Measurements from ENCODE around the gene NDNF. TPM values are rescaled to one million over a fixed set of nuclear protein-coding genes. Genes with fewer than 3 reads are reported as not detected.
A peak's percentile ranks its signal among the peaks of the same experiment; 100 is the strongest.

NDNF gene
- polyA plus RNA-seq (2013, experiment 1 of 2), result 1.8 TPM
- polyA plus RNA-seq (2013, experiment 2 of 2), result 3.7 TPM

- WGBS, result under 1% methylated on average over 70 of the region's 76 CpGs
- H3K9ac ChIP-seq (ENCODE audit: low read depth, low read length), result peak within 1 kb of the TSS; percentile 14; the same call in 1 of the 2 replicates
- no peaks in the 10 kb centered on the region for H3K36me3 ChIP-seq (ENCODE audit: insufficient read depth, low read length)
- H3K9me3 ChIP-seq (ENCODE audit: insufficient read depth, low read depth, low read length), result no peaks in the 10 kb centered on the region
- peaks cover 10% of the 10 kb centered on the region for H3K4me1 ChIP-seq (ENCODE audit: insufficient read depth, low read length)
- peaks cover 63% of the 10 kb centered on the region for H3K27me3 ChIP-seq (ENCODE audit: insufficient read depth, low read length)
- H3K4me3 ChIP-seq (ENCODE audit: low read length), result peak within 1 kb of the TSS; percentile 79
- H3K27ac ChIP-seq (ENCODE audit: low read depth, low read length), result no peak within 1 kb of the TSS
These were observed at the start of gene NDNF for GRCh38 chr4:121072224-121073003. Gene NDNF (minus strand): TSS chr4:121072535. CDS start chr4:121045837, 26,698 bp downstream.

GRCh38 chr4:121119715-121120114, 47.4 kb upstream of the NDNF start:
- Histone ChIP-seq H3K9me3 (ENCODE audit: insufficient read depth, low read depth, low read length) (no peaks in the 10 kb centered on the region), H3K9ac (ENCODE audit: low read depth, low read length) (no peak overlapping the region), H3K4me1 (ENCODE audit: insufficient read depth, low read length) (no peaks in the 10 kb centered on the region), H3K27ac (ENCODE audit: low read depth, low read length) (no peak overlapping the region), H3K36me3 (ENCODE audit: insufficient read depth, low read length) (no peaks in the 10 kb centered on the region), H3K27me3 (ENCODE audit: insufficient read depth, low read length) (no peaks in the 10 kb centered on the region), H3K4me3 (ENCODE audit: low read length) (no peak overlapping the region)
- WGBS, result 100% methylated on average over 1 of the region's 1 CpG

DNA sequence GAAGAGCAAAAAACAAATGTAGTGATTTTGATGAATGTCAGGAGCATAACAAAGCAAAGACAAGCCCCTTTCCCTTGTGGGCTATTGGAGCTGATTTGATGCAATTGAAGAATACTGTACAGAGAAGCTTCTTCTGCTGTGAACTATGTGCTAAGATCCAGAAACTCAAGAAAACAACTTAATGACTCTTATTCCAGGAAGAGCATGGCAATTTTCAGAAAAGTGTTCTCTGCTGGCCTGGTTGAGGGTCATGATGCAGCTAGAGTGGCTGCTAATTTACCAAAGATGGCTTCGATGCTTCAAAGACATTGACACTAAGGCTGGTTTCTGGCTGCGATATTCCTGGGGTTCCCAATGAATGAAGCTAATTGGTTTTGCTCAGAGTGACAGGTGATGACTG, 46.0 kb upstream of the NDNF start:
- 68% methylated on average over 2 of the region's 2 CpGs for WGBS

GRCh38 chr4:121114756-121115155, 42.4 kb upstream of the NDNF start:
- H3K9ac ChIP-seq (ENCODE audit: low read depth, low read length), result no peak overlapping the region
- H3K4me3 ChIP-seq (ENCODE audit: low read length), result no peak overlapping the region
- H3K9me3 ChIP-seq (ENCODE audit: insufficient read depth, low read depth, low read length), result no peaks in the 10 kb centered on the region
- no peak overlapping the region for H3K27ac ChIP-seq (ENCODE audit: low read depth, low read length)
- no peaks in the 10 kb centered on the region for H3K4me1 ChIP-seq (ENCODE audit: insufficient read depth, low read length)
- WGBS, result 100% methylated on average over 1 of the region's 1 CpG
- no peaks in the 10 kb centered on the region for H3K36me3 ChIP-seq (ENCODE audit: insufficient read depth, low read length)
- no peaks in the 10 kb centered on the region for H3K27me3 ChIP-seq (ENCODE audit: insufficient read depth, low read length)

More for the DNA sequence above, 46.0 kb upstream of the NDNF start:
- H3K27ac ChIP-seq (ENCODE audit: low read depth, low read length), result no peak overlapping the region
- no peaks in the 10 kb centered on the region for H3K27me3 ChIP-seq (ENCODE audit: insufficient read depth, low read length)
- no peak overlapping the region for H3K4me3 ChIP-seq (ENCODE audit: low read length)
- no peaks in the 10 kb centered on the region for H3K9me3 ChIP-seq (ENCODE audit: insufficient read depth, low read depth, low read length)
- H3K9ac ChIP-seq (ENCODE audit: low read depth, low read length), result no peak overlapping the region
- no peaks in the 10 kb centered on the region for H3K4me1 ChIP-seq (ENCODE audit: insufficient read depth, low read length)
- no peaks in the 10 kb centered on the region for H3K36me3 ChIP-seq (ENCODE audit: insufficient read depth, low read length)

GRCh38 chr4:121112530-121112929, 40.2 kb upstream of the NDNF start:
- Histone ChIP-seq H3K4me1 (ENCODE audit: insufficient read depth, low read length) (no peaks in the 10 kb centered on the region), H3K27ac (ENCODE audit: low read depth, low read length) (no peak overlapping the region), H3K9me3 (ENCODE audit: insufficient read depth, low read depth, low read length) (no peaks in the 10 kb centered on the region), H3K36me3 (ENCODE audit: insufficient read depth, low read length) (no peaks in the 10 kb centered on the region), H3K9ac (ENCODE audit: low read depth, low read length) (no peak overlapping the region), H3K27me3 (ENCODE audit: insufficient read depth, low read length) (no peaks in the 10 kb centered on the region), H3K4me3 (ENCODE audit: low read length) (no peak overlapping the region)

DNA sequence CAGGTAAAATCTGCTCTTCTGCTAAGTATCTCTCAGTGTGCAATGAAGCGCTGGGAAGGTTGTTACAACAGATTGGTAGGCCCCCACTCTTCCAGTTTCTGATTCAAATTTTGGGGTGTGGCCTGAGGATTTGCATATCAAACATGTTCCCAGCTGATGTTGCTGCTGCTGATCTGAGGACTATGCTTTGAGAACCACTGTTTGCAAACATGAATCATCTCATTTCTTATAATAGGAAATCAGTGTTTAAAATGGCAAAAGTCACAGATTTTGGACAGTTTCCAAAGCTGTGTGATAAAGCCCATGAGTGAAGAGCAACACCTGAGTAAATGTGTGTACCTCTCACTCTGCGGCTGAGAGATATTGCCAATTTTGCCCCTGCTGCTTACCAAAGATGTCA, 36.2 kb upstream of the NDNF start:
- Histone ChIP-seq H3K4me1 (ENCODE audit: insufficient read depth, low read length) (no peaks in the 10 kb centered on the region), H3K4me3 (ENCODE audit: low read length) (no peak overlapping the region), H3K9ac (ENCODE audit: low read depth, low read length) (no peak overlapping the region), H3K36me3 (ENCODE audit: insufficient read depth, low read length) (no peaks in the 10 kb centered on the region), H3K9me3 (ENCODE audit: insufficient read depth, low read depth, low read length) (no peaks in the 10 kb centered on the region), H3K27me3 (ENCODE audit: insufficient read depth, low read length) (no peaks in the 10 kb centered on the region), H3K27ac (ENCODE audit: low read depth, low read length) (no peak overlapping the region)
- 95% methylated on average over 2 of the region's 2 CpGs for WGBS

DNA sequence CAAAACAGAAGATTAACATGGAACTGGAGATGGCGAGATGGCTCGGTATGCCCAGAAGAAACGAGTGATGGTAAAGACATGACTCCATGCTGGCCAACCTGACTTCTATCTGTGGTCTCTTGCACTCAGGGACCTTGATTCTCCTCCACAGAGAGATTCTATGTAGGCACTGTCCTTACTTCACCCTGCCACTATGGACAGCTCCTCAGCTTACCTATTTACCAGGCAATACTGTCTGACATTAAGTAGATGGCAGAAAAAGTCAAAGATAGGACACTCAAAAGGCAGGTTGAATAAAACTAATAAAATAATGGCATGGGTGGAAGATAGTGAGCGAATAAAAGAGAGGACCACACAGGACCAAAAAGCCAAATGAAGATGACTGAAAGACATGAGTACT, 35.2 kb upstream of the NDNF start:
- Histone ChIP-seq H3K4me3 (ENCODE audit: low read length) (no peak overlapping the region), H3K27ac (ENCODE audit: low read depth, low read length) (no peak overlapping the region), H3K36me3 (ENCODE audit: insufficient read depth, low read length) (no peaks in the 10 kb centered on the region), H3K9me3 (ENCODE audit: insufficient read depth, low read depth, low read length) (no peaks in the 10 kb centered on the region), H3K9ac (ENCODE audit: low read depth, low read length) (no peak overlapping the region), H3K4me1 (ENCODE audit: insufficient read depth, low read length) (no peaks in the 10 kb centered on the region), H3K27me3 (ENCODE audit: insufficient read depth, low read length) (no peaks in the 10 kb centered on the region)
- WGBS, result 97% methylated on average over 4 of the region's 4 CpGs

DNA sequence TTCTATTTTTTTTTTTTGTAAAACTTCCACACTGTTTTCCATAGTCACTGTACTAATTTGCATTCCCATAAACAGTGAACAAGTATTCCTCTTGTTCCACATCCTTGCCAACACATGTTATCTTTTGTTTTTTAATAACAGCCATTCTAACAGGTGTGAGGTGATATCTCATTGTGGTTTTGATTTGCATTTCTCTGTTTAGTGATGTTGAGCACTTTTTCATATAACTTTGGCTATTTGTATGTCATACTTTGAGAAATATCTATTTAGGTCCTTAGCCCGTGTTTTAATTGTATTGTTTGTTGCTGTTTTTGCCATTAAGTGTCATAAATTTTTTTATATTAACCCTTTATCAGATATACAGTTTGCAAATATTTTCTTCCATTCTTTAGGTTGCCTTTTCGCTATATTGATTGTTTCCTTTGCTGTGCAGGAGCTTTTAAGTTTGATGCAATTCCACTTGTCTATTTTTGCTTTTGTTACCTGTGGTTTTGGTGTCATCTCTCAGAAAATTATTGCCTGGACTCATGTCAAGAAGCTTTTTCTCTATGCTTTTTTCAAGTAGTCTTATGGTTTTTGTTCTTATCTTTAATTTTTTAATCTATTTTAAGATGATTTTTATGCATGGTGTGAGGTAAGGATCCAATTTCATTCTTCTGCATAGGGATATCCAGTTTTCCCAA, 27.9 kb upstream of the NDNF start:
- 86% methylated on average over 1 of the region's 2 CpGs for WGBS
- Histone ChIP-seq H3K9ac (ENCODE audit: low read depth, low read length) (no peak overlapping the region), H3K9me3 (ENCODE audit: insufficient read depth, low read depth, low read length) (no peaks in the 10 kb centered on the region), H3K36me3 (ENCODE audit: insufficient read depth, low read length) (no peaks in the 10 kb centered on the region), H3K27ac (ENCODE audit: low read depth, low read length) (no peak overlapping the region), H3K4me1 (ENCODE audit: insufficient read depth, low read length) (no peaks in the 10 kb centered on the region), H3K27me3 (ENCODE audit: insufficient read depth, low read length) (no peaks in the 10 kb centered on the region), H3K4me3 (ENCODE audit: low read length) (no peak overlapping the region)

DNA sequence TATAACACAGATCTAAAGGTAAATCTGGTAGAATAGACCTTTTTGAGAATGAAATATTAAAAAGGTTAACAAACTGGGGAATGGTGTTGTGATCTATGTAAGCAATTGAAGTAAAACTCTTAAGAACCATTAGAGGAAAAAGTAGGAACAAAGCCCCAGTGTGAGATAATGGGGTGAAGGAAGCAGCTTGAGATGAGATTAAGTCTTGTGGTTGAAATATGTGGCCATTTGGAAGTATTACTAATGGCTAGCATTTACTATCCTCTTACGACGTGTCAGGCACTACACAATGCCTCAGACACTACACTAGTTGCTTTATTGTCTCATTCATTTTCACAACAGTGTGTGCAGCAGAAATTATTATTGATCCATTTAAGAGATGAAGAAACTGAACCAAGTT, 25.9 kb upstream of the NDNF start:
- Histone ChIP-seq H3K9ac (ENCODE audit: low read depth, low read length) (no peak overlapping the region), H3K9me3 (ENCODE audit: insufficient read depth, low read depth, low read length) (no peaks in the 10 kb centered on the region), H3K27me3 (ENCODE audit: insufficient read depth, low read length) (no peaks in the 10 kb centered on the region), H3K4me3 (ENCODE audit: low read length) (no peak overlapping the region), H3K36me3 (ENCODE audit: insufficient read depth, low read length) (no peaks in the 10 kb centered on the region), H3K4me1 (ENCODE audit: insufficient read depth, low read length) (no peaks in the 10 kb centered on the region), H3K27ac (ENCODE audit: low read depth, low read length) (no peak overlapping the region)
- WGBS, result 95% methylated on average over 2 of the region's 2 CpGs

- Histone ChIP-seq H3K36me3 (ENCODE audit: insufficient read depth, low read length) (no peaks in the 10 kb centered on the region), H3K27me3 (ENCODE audit: insufficient read depth, low read length) (no peaks in the 10 kb centered on the region), H3K9me3 (ENCODE audit: insufficient read depth, low read depth, low read length) (no peaks in the 10 kb centered on the region), H3K27ac (ENCODE audit: low read depth, low read length) (no peak overlapping the region), H3K9ac (ENCODE audit: low read depth, low read length) (no peak overlapping the region), H3K4me3 (ENCODE audit: low read length) (no peak overlapping the region), H3K4me1 (ENCODE audit: insufficient read depth, low read length) (no peaks in the 10 kb centered on the region)
- WGBS, result no CpG with 5 or more reads among the region's 2 CpGs
These were observed 24.3 kb upstream of the NDNF start for GRCh38 chr4:121096629-121097028.

GRCh38 chr4:121096191-121096590, 23.9 kb upstream of the NDNF start:
- Histone ChIP-seq H3K9me3 (ENCODE audit: insufficient read depth, low read depth, low read length) (no peaks in the 10 kb centered on the region), H3K4me1 (ENCODE audit: insufficient read depth, low read length) (no peaks in the 10 kb centered on the region), H3K9ac (ENCODE audit: low read depth, low read length) (no peak overlapping the region), H3K36me3 (ENCODE audit: insufficient read depth, low read length) (no peaks in the 10 kb centered on the region), H3K4me3 (ENCODE audit: low read length) (no peak overlapping the region), H3K27ac (ENCODE audit: low read depth, low read length) (no peak overlapping the region), H3K27me3 (ENCODE audit: insufficient read depth, low read length) (no peaks in the 10 kb centered on the region)
